GM12801 (cell line): ENCODE results near the gene COLEC12.

Experiments used
- TF ChIP-seq, protein P1 (sequence below): IDR thresholded peaks from one replicate; pipeline ENCODE4 v1.5.1; 2011; ENCODE audit warnings: control low read depth; ENCODE audit not compliant: insufficient read length; ENCODE audit errors: extremely low read depth

Gene COLEC12

DNA sequence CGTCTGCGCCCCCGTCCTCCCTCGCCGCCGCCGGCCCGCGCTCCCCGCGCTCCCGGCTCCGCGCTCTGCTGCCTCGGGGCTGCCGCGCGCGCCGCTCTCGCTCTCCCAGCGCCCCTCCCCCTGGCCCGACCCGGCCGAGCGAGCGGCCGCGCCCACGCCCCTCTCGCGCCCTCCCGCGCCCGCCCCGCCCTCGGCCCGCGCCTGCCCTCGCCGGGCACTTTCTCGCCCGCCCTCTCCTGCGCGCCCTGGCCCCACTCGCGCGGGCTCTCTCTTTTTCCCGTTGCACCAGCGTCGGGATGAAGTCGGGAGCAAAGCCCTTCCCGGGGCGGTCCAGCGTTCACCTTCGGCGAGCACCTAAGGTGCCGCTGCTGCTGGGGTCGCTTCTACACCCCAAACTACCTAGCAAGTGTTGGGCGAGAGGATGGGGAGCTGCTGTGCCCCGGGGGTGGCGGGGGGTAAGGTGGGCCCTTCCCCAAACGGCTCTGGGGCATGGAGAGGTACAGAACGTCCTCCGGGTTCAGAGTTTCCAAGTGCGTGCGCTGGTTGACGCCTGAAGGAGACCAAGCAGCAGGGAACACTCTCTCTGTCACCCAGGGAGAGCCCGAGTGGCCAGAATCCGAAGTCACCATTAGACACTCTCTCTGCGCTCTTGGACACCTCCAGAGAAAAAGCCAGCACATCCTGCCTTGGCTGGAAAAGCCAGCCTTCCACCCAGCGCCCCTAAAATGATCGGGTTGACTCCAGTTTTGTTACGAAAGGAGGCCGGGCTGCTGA, at the start of gene COLEC12:
TSS of gene COLEC12 (minus strand) at position 70 of the 774 bp plus-strand sequence. CDS start 187 bp downstream, outside the sequence.
- TF ChIP-seq, protein P1, sequence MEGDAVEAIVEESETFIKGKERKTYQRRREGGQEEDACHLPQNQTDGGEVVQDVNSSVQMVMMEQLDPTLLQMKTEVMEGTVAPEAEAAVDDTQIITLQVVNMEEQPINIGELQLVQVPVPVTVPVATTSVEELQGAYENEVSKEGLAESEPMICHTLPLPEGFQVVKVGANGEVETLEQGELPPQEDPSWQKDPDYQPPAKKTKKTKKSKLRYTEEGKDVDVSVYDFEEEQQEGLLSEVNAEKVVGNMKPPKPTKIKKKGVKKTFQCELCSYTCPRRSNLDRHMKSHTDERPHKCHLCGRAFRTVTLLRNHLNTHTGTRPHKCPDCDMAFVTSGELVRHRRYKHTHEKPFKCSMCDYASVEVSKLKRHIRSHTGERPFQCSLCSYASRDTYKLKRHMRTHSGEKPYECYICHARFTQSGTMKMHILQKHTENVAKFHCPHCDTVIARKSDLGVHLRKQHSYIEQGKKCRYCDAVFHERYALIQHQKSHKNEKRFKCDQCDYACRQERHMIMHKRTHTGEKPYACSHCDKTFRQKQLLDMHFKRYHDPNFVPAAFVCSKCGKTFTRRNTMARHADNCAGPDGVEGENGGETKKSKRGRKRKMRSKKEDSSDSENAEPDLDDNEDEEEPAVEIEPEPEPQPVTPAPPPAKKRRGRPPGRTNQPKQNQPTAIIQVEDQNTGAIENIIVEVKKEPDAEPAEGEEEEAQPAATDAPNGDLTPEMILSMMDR, result no peak

DNA sequence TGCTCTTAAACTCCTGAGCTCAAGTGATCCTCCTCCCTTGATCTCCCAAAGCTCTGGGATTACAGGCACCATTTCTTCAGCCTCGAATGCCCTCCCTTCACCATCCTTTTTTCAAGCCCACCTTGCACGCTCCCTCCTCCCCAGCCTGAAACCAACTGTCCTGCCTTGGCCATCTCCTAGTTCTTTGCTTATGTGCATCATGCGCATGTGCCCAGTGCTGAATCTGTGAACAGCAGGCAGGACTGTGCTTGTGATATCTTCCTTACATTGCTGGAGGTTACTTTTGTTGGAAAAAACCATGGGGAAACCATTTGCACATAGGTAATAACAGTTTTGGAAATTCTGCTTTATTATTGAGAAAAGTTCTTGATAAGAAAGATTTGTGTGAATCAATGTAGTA, 49.5 kb upstream of the COLEC12 start:
- TF ChIP-seq, protein P1, result no peak

DNA sequence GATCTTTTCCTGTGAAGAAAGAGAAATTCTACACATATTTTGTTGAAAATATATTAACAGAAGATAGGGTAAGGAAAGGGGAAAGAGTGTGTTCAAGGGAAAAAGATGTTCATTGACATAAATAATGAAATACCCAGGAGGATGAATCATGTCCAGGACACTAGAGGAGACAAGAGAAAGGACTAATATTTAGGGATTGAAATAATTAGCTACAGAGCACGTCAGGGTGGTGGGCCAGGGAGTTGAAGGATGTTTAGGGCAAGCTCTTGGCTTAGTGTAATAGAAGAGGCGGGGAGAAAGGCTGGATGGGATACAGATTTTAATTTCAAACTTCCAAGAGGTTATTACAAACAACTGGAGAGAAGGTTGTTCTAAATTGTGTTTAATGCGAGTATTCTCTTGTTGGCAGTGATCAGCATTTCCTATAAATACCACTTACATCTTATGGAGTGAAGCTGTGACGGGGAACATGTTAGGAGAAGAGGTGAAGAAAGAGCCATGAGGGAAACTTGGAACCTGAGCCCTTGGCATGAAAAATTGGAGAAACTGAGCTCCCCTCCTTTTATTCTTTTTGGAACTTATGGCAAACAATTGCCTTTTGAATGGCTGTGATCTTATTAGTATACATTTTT, 43.1 kb upstream of the COLEC12 start:
- TF ChIP-seq, protein P1, result no peak

DNA sequence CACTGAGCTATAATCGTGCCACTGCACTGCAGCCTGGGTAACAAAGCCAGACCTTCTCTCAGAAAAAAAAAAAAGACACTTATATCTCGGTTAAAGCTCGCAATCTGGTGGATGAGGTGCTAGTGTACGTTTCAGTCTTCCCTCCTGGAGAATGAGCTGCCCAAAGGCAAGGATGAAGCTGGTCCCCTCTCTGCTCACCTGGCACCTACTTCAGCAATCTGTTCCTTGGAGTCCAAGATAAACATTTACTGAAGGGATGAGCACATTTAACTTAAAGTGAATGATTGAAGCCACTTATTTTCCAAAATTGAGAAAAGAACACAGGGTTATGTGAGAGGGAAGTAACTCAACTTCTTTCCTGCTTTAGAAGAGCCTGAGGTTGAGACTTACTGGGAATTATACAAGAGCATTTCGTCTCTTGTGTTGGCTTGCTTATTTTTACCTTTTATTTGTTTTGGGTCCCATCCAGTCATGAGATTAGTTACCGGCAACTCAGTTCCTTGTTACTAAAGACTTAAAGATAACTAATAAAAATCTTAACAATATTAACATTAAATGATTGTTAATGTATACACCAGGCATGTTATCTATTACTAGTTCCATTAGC, 33.6 kb upstream of the COLEC12 start:
- TF ChIP-seq, protein P1, result no peak

DNA sequence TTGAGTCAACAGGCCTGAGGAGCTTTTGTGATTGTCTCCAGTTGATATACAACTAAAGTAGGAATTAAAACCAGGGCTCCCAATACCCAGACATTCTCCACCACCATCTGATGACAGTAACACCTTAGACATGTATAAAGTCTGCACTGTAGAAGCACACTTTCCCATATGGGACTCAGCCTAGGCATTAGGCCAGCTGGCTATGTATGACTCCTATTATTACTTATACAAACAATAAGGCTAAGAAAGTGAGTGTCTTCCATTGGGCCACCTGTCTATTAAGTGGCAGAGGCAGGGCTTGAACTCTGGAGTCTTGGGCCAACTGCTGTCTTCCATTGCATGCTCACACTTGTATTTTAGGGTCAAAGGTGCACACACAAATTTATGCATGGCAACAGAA, 32.1 kb upstream of the COLEC12 start:
- TF ChIP-seq, protein P1, result no peak

DNA sequence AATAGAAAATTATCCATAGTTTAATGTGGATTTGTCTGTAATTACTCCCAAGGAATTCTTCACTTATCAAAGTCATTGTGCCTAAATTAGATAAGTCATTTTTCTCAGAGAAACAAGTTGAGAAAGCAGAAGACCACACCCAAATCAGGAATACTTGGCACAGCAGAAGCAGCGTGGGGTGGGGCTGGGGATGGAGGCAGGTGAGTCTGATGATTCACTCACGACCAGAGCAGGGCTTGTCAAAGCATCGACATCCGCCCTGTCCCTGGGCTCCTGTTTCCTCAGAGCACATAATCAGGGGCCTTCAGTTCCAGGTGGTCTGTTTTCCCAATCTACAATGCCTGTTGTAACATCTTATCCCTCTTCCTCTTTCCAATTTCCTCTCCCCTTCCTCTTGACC, 31.5 kb upstream of the COLEC12 start:
- TF ChIP-seq, protein P1, result no peak

DNA sequence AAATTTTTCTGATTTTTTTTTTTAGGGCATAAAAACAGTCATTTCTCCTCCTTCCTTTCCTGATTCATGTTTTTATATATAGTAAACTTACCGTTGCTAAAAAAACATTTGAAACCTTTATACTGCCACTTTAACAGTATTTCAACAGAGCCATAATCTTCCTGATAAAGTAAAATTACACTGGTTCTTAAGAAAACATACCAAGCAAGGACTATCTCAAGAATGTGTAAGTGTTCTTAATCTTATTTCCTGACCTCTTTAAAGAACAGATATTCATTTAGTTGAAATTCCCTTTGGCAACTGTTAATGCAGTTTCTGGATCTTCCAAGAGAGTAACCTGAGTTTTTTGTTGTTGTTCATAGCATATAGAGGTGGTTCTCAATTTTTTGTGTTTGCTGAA, 26.6 kb upstream of the COLEC12 start:
- TF ChIP-seq, protein P1, result no peak
